PC-3 (cell line): ENCODE measurements around the gene PTK6. TPM values are rescaled to one million over a fixed set of nuclear protein-coding genes. Genes with fewer than 3 reads are reported as not detected.

Experiments used
- ATAC-seq: fragments of 200-7000 bp; cut with Tn5 transposase; 2 replicates; pipeline ENCODE4 v1.9.1; 2020; ENCODE audit warnings: mild to moderate bottlenecking, moderate library complexity
- BruUV-seq: library from RNA; stranded (reverse); fragments of 400-500 nt; replicated peaks from 2 replicates; lab custom pipeline; 2021; lab: Mats Ljungman, UMichigan
- CTCF ChIA-PET: fragments of 300-600 bp; sonication (Branson Sonifier 250); formaldehyde crosslinking; loops from one replicate; lab custom pipeline; 2022; ENCODE audit warnings: antibody characterized with exemption; lab: Charles Lee
- POLR2A ChIA-PET: fragments of 300-600 bp; sonication (Branson Sonifier 250); formaldehyde crosslinking; loops from one replicate; lab custom pipeline; 2022; ENCODE audit warnings: antibody characterized with exemption; ENCODE audit not compliant: unreplicated experiment; lab: Charles Lee
- DNase-seq: peaks from one replicate; pipeline ENCODE4 v3.0.0-alpha.2; 2015
- H2AFZ ChIP-seq: fragments of 300-600 bp; sonication (generic); 2 replicates; pipeline ENCODE4 v1.6.0; 2016; ENCODE audit warnings: antibody characterized with exemption, low read length
- H3F3A ChIP-seq: fragments of 300-600 bp; sonication (generic); one replicate; pipeline ENCODE4 v1.6.0; 2017; ENCODE audit warnings: antibody characterized with exemption, low read length, control low read depth, mild to moderate bottlenecking; ENCODE audit not compliant: unreplicated experiment
- H3K27ac ChIP-seq: fragments of 300-600 bp; sonication (generic); 2 replicates; pipeline ENCODE4 v1.5.1; 2016; ENCODE audit warnings: mild to moderate bottlenecking, low read length
- H3K27me3 ChIP-seq: fragments of 300-600 bp; sonication (generic); 2 replicates; pipeline ENCODE4 v1.6.1; 2016; ENCODE audit warnings: low read length, mixed read lengths
- H3K36me3 ChIP-seq: fragments of 300-600 bp; sonication (generic); 2 replicates; pipeline ENCODE4 v1.6.1; 2016; ENCODE audit warnings: low read depth, mixed run types, low read length, mixed read lengths
- H3K4me1 ChIP-seq: fragments of 300-600 bp; sonication (generic); 2 replicates; pipeline ENCODE4 v1.5.1; 2016; ENCODE audit warnings: low read length; ENCODE audit not compliant: insufficient read depth
- H3K4me2 ChIP-seq: fragments of 300-600 bp; sonication (generic); 2 replicates; pipeline ENCODE4 v1.6.0; 2016; ENCODE audit warnings: low read length
- H3K4me3 ChIP-seq: fragments of 300-600 bp; sonication (generic); 2 replicates; pipeline ENCODE4 v1.5.1; 2016; ENCODE audit warnings: mild to moderate bottlenecking, low read length, mixed read lengths
- H3K79me2 ChIP-seq: fragments of 300-600 bp; sonication (generic); 2 replicates; pipeline ENCODE4 v1.6.1; 2017; ENCODE audit warnings: low read length, mixed read lengths
- H3K9ac ChIP-seq: fragments of 300-600 bp; sonication (generic); 2 replicates; pipeline ENCODE4 v1.6.0; 2016; ENCODE audit warnings: mild to moderate bottlenecking, low read length
- H3K9me2 ChIP-seq: fragments of 300-600 bp; sonication (generic); replicated peaks from 2 replicates; pipeline ENCODE4 v1.6.1; 2016; ENCODE audit warnings: mixed run types, low read length, mixed read lengths
- H3K9me3 ChIP-seq: fragments of 300-600 bp; sonication (generic); 2 replicates; pipeline ENCODE4 v1.6.1; 2016; ENCODE audit warnings: low read length, mixed read lengths
- H4K20me1 ChIP-seq: fragments of 300-600 bp; sonication (generic); 2 replicates; pipeline ENCODE4 v1.6.1; 2016; ENCODE audit warnings: low read length, mixed read lengths
- CTCF ChIP-seq: fragments of 300-600 bp; sonication (generic); conservative IDR thresholded peaks from 2 replicates; pipeline ENCODE4 v1.5.1; 2017; ENCODE audit warnings: antibody characterized with exemption, low read depth, mild to moderate bottlenecking, low read length
- EZH2 ChIP-seq: fragments of 300-600 bp; sonication (generic); IDR thresholded peaks from one replicate; pipeline ENCODE4 v1.6.1; 2017; ENCODE audit warnings: antibody characterized with exemption, mild to moderate bottlenecking, low read length; ENCODE audit not compliant: unreplicated experiment
- EZH2phosphoT487 ChIP-seq: fragments of 300-600 bp; sonication (generic); IDR thresholded peaks from 2 replicates; pipeline ENCODE4 v1.6.1; 2018; ENCODE audit warnings: mild to moderate bottlenecking, antibody characterized with exemption, low read length, borderline replicate concordance
- intact Hi-C: fragments of 100-400 bp; cut with micrococcal nuclease; formaldehyde crosslinking; loops from 2 replicates; pipeline ENCODE4 v1.9.0; 2023
- total RNA-seq: library from RNA; depleted of rRNA; stranded (reverse); fragments of >200 nt; gene quantifications from 2 replicates; pipeline ENCODE4 v1.2.3, GENCODE V29; 2014

Gene PTK6
- total RNA-seq, 1 experiment from 2014 or later = 11.1 TPM

GRCh38 chr20:63531686-63532448 is 5.3 kb downstream of the PTK6 start:
- Histone ChIP-seq H3K9me2 (no peaks in the 10 kb centered on the region), H3K9me3 (no peaks in the 10 kb centered on the region), H3K4me3 (no peak overlapping the region), H3F3A (peaks cover 5% of the 10 kb centered on the region), H3K79me2 (peaks cover 8% of the 10 kb centered on the region), H4K20me1 (no peaks in the 10 kb centered on the region), H3K4me2 (no peak overlapping the region), H2AFZ (no peak overlapping the region), H3K36me3 (no peaks in the 10 kb centered on the region), H3K27me3 (no peaks in the 10 kb centered on the region), H3K9ac (no peak overlapping the region), H3K27ac (no peak overlapping the region), H3K4me1 (peaks cover 8% of the 10 kb centered on the region)
- TF ChIP-seq CTCF = no peak
- TF ChIP-seq EZH2 = no peak
- no peak for TF ChIP-seq EZH2phosphoT487
- BruUV-seq = no TSS peak
- intact Hi-C loops = loop anchor here (5.0 kb wide), 1 partner anchor 605 kb away; the partner anchor contains the start of gene DIDO1
- DNase-seq = no peak
- ATAC-seq = no peak
- ChIA-PET POLR2A (no interaction called here), CTCF (no interaction called here)

DNA sequence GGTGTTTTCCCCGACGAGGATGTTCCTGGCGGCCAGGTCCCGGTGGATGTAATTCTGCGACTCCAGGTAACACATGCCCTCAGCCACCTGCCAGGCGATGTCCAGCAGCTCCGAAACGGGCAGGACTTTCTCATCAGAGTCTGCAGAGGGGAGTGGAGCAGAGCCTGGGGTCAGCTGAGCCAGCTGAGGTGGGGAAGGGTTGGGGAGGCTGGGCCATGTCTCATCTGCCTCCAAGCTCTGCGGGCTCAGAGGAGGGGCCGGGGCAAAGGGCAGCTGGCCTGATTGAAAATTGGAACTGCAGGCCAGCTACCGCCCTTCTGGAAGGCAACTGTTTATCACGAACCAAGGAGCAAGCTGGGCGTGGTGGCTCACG is 6.4 kb downstream of the PTK6 start:
- no peaks in the 10 kb centered on the region for H4K20me1 ChIP-seq
- H2AFZ ChIP-seq = no peak overlapping the region
- ATAC-seq (no peak), DNase-seq (no peak)
- no peaks in the 10 kb centered on the region for H3K4me1 ChIP-seq
- H3K4me2 ChIP-seq = no peak overlapping the region
- no peak overlapping the region for H3K27ac ChIP-seq
- no peaks in the 10 kb centered on the region for H3K9me3 ChIP-seq
- peaks cover 5% of the 10 kb centered on the region for H3F3A ChIP-seq
- H3K4me3 ChIP-seq = no peak overlapping the region
- no peaks in the 10 kb centered on the region for H3K9me2 ChIP-seq
- H3K27me3 ChIP-seq = no peaks in the 10 kb centered on the region
- ChIA-PET POLR2A (interaction anchor here (0.5 kb wide), 1 partner anchor 119 kb away, joined by 4 read pairs; no protein-coding TSS in a partner anchor), CTCF (no interaction called here)
- BruUV-seq = no TSS peak
- no peaks in the 10 kb centered on the region for H3K79me2 ChIP-seq
- no peaks in the 10 kb centered on the region for H3K36me3 ChIP-seq
- H3K9ac ChIP-seq = no peak overlapping the region
- intact Hi-C loops = loop anchor here (5.0 kb wide), 1 partner anchor 603 kb away; the partner anchor contains the start of gene DIDO1
- no peak for TF ChIP-seq EZH2phosphoT487
- TF ChIP-seq EZH2 = no peak
- no peak for TF ChIP-seq CTCF
